SKM-1 (cell line): ENCODE data around the gene NRIP2.
A peak's percentile ranks its signal among the peaks of the same experiment; 100 is the strongest.

ENCODE experiments used
- DNase-seq: peaks from one replicate; lab custom pipeline; 2025; ENCODE audit not compliant: unreplicated experiment; lab: John Stamatoyannopoulos, UW

Gene NRIP2

DNA sequence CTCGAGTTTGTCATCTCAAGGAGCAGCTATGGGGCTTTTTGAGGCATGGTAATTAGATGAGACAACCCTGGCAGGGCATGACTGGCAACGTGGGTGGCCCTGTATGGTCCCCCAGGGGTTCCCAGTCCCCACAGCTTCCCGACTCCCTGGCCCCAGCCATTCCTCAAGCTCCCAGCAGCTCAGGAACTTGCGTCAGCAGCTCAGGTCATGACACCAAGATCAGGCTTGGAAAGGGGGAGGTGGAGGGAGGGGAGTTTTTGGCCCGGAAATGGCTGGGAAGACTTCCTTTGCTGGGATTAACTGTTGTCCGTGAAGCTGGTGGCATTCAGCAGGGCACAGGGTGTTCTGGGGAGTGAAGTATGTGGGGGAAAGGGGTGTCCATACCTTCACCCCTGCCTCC lies 10.4 kb upstream of the NRIP2 start:
- DNase-seq, result no peak

DNA sequence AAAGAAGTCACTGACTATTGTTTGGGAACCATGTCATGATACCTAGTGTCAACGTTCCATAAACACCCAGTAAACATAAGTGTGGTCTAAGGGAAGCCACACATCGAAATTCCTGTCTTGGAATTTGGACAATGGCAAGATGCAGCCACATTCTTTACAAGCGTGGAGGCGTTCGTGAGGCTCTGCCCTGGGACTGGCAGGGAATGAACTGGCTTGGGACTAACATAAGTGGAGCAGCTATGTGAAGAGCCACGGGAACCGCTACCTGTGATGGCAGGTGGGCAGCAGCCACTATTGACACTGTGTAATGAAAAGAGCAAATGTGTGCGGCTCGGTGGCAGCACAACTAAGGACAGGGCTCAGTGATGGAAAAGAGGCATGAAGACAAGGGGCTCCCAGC lies 10.0 kb upstream of the NRIP2 start:
- no peak for DNase-seq

DNA sequence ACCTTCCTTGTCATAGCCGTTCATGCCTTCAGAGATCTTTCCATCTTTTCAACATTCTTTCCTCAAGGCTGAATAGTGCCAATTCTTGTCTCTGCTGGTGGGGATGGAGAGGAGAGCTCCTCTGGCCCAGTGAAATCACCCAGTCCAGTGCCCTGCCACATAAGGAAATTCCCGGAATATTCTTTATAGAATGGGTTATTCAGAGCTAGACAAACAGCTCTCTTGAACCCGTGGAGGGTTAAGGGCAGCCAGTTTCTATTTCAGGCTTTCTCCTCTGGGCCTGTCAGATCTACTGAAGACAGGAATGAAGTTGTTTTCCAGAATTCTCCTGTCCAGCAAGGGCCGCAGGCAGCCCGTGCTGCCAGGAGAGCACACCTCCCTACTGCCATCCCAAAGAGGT lies 8.1 kb upstream of the NRIP2 start:
- no peak for DNase-seq

- no peak for DNase-seq
These were observed 6.3 kb upstream of the NRIP2 start for GRCh38 chr12:2841056-2841650.

GRCh38 chr12:2836574-2836973 lies 1.7 kb upstream of the NRIP2 start:
- no peak for DNase-seq

GRCh38 chr12:2835691-2836403 lies 1.0 kb upstream of the NRIP2 start:
- no peak for DNase-seq

DNA sequence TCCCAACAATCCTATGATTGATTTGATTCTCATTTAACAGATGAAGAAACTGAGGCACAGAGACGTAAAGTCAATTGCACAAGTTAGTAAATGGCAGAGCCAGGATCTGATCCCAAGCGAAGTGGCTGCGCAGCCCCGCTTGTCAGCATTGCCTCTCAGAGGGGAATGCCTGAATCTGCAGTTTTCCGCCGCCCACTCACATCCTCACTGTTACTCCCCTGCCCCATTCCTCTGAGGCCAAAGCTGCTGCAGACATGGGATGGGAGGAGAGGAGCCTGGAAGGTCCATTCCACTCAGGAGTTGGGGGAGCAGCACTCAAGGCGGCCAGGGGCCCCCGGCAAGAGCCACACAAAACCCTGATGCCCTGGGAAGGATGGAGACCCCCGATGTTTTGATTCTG lies 1.0 kb downstream of the NRIP2 start:
- DNase-seq, result no peak

- DNase-seq, result no peak
These were observed 1.5 kb downstream of the NRIP2 start for GRCh38 chr12:2833327-2833726.

DNA sequence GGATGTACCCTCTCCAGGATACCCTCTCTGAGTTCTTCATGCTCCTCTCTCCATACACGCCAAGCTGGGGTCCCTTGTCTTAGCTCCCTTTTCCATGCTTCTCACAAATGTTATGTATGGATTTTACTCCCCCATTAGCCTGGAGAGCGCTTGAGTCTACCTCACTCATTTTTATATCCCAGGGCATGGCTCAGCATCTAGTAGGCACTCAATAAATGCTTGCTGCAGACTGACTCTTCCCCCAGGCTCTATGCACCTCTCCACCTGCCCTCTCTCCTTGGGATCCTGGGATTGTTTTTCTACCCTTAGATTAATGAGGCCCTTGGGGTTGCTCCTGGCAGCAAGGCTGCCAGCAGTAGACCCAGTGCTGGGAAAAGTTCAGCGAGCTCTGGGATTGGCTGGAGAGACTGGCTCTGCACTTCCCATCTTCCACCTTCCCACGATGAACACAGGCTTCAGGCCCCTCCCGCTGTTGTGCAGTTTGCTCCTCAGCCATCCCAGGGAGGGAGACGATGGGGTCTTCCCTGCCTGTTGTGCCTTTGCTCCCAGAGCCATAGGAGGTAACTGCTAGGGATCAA lies 2.2 kb downstream of the NRIP2 start:
- no peak for DNase-seq

- DNase-seq, result no peak
These were observed 5.6 kb downstream of the NRIP2 start for GRCh38 chr12:2829275-2829674.

GRCh38 chr12:2826721-2827515 lies 7.9 kb downstream of the NRIP2 start:
- DNase-seq, result no peak

DNA sequence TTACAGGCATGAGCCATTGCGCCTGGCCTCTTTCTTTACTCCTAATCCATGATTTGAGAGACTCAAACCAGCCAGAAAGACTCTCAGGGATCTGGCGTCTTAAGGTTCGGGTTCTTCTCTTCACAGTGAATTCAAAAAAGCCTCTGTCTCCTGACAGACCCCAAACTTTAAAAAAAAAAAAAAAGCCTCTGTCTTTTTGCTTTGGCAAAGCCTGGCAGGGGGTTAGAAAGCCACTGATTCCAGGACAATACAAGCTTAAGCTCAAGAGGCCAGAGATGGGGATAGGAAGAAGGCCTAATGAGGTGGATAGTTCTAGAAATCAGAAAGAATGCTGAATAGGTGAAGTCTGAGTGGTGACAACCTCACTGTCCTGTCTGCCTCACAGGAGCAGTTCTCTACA lies 8.8 kb downstream of the NRIP2 start:
- no peak for DNase-seq

DNA sequence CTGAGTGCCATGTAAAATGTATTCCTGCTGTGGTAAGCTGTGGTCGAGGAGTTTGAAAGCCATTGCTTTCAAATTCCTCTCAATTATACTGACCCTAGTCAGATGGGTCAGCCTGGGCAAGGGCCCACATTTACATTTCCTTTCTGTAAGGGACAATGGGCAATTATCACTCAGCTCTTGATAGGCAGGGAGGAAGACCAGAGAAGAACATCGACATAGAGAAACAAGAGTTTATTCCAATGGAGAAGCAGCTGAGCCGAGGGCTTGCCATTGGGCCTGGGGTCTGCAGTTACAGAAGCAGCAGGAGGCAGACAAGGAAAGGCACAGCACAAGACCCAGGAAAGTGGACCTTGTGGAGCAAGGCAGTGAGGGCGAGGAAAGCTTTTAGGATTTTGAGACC lies 9.7 kb downstream of the NRIP2 start:
- DNase-seq, result no peak

DNA sequence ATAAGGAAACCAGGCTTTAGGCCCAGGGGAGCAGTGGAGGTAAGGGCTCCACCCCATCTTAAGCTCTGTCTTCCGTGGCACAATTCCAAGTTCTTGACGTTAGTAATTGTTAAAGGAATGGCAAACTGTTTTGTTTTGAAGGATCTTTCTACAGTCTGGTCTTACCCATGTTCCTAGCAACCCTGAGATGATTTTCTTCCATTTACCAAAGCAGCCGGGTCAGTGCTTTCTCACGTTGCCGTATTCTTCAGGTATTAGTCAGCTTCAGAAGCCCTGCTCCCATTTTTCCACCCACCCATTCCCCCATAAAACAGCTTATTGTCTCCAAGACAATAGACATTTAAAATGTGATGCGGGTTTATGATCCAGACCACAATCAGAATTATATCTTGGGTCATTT lies 10.3 kb downstream of the NRIP2 start:
- no peak for DNase-seq

- no peak for DNase-seq
These were observed 11.4 kb downstream of the NRIP2 start for GRCh38 chr12:2823483-2823882.

GRCh38 chr12:2820432-2820831 lies 14.4 kb downstream of the NRIP2 start:
- no peak for DNase-seq

DNA sequence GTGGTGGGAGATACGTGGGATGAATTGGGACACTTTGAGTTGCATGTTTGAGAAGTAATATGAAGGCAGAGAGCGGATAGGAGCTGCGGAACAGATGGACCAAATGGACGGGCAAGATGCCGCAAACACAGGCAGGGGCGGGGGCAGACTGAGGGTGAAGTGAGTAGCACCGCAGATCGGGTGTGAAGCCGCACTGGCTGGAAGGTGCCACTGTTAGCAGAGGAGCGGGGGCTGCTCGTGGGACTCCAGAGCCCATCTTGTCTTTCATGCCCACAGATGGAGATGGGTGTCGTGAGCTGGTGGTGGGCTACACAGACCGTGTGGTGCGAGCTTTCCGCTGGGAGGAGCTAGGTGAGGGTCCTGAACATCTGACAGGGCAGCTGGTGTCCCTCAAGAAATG lies 15.0 kb downstream of the NRIP2 start:
- DNase-seq, result no peak

- DNase-seq, result no peak
These were observed 21.3 kb downstream of the NRIP2 start for GRCh38 chr12:2813214-2814185.

DNA sequence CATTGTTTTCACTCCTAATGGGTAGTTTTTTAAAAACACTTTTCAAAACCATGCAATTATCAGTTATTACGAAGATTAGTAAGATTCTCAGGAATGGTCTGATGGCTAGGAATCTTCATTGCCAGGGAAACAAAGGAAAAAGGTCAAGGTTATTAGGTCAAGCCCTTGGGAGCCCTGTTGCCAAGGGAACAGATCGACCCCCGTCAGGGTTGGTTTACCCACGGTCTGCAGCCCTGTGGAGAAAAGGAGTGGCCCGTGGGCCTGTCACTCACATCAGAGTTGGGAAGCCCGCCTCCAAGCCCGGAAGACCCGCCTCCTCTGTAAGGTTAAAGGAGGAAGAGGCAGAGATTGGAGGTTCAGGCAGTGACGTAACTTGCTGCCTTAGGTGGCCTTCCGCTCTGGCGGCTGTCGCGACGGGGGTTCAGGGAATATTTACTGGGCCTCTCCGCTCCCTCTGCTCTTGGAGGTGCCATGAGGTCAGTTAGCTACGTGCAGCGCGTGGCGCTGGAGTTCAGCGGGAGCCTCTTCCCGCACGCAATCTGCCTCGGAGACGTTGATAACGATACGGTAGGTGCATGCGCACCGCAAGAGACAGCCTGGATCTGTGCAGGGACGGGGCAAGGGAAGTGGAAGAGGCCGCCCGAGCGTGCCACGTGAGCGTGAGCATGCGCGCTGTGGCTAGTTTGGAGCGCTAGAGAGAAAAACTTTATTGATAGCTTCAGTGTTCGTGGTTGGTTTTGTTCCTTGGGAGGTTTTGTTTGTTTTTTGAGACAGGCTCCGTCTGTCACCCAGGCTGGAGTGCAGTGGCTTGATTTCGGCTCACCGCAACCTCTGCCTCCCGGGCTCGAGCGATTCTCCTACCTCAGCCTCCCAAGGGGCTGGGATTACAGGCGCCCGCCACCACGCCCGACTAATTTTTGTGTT lies 22.3 kb downstream of the NRIP2 start, which contains the start of gene ITFG2:
Gene ITFG2 (plus strand): TSS at position 379 of the 924 bp plus-strand sequence. CDS start 93 bp downstream, at position 472.
- peak; percentile 79 for DNase-seq

GRCh38 chr12:2811801-2812200 lies 23.0 kb downstream of the NRIP2 start:
- no peak for DNase-seq
